Left lung (tissue), 10 donors: Measurements from ENCODE around the gene CEP162. TPM values are rescaled to one million over a fixed set of nuclear protein-coding genes. Genes with fewer than 3 reads are reported as not detected.

Experiments used
- ATAC-seq: fragments of 200-7000 bp; cut with Tn5 transposase; one replicate; pipeline ENCODE4 v1.9.1; 2020; ENCODE audit warnings: moderate library complexity
- DNase-seq, 4 donors: peaks; one replicate each; pipeline ENCODE4 v3.0.0-alpha.2; 2013 to 2020
- H3K27ac ChIP-seq, 2 donors: fragments of 200-600 bp; sonication (generic) in 1 of 2; one replicate each; pipeline versions ENCODE4 v1.5.0 to v1.8.0; 2020 to 2021
- H3K27me3 ChIP-seq, 2 donors: fragments of 200-600 bp; sonication (generic) in 1 of 2; one replicate each; pipeline versions ENCODE4 v1.5.0 to v1.8.0; 2020 to 2021
- H3K36me3 ChIP-seq, 2 donors: fragments of 200-600 bp; sonication (generic) in 1 of 2; one replicate each; pipeline versions ENCODE4 v1.5.0 to v1.8.0; 2020 to 2021
- H3K4me1 ChIP-seq, 2 donors: fragments of 200-600 bp; one replicate each; pipeline ENCODE4 v1.8.0; 2021
- H3K4me3 ChIP-seq, 2 donors: fragments of 200-600 bp; sonication (generic) in 1 of 2; one replicate each; pipeline versions ENCODE4 v1.5.0 to v1.8.0; 2020 to 2021; ENCODE audit warnings: mild to moderate bottlenecking in 1 of 2
- H3K9me3 ChIP-seq, 2 donors: fragments of 200-600 bp; sonication (generic) in 1 of 2; one replicate each; pipeline versions ENCODE4 v1.5.0 to v1.8.0; 2020 to 2021
- intact Hi-C, 2 donors: fragments of 100-400 bp; cut with DNase I; formaldehyde crosslinking; loops; one replicate each; pipeline versions ENCODE4 v1.11.2 to v1.14.2; 2022
- polyA plus RNA-seq, 6 donors: library from polyadenylated mRNA; unstranded; fragments of 120-200 nt; gene quantifications; one replicate each; pipeline ENCODE4 v1.2.1, GENCODE V29; 2013; ENCODE audit not compliant: insufficient read length in 6 of 6
- total RNA-seq, 2 donors: library from RNA; stranded (reverse); fragmentation: NEBNext Ultra II Directional; extraction: Animal tissue kit (Norgen Biotek cat#: 25700); gene quantifications; one replicate each; pipeline ENCODE4 v1.2.1, GENCODE V29; 2021
- TF ChIP-seq, protein P1 (sequence below), 2 donors: fragments of 200-600 bp; sonication (generic) in 1 of 2; IDR thresholded peaks; one replicate each; pipeline versions ENCODE4 v1.5.0 to v1.8.0; 2021; ENCODE audit warnings: antibody characterized with exemption in 2 of 2
- donor health status: DM: no; HTN: yes; CAD: no.
- donor health status: DM: no; HTN: no; CAD: no.

The CEP162 gene
- total and polyA plus RNA-seq, 8 donors: 9.7 to 26.4 (median 19.3) TPM

DNA sequence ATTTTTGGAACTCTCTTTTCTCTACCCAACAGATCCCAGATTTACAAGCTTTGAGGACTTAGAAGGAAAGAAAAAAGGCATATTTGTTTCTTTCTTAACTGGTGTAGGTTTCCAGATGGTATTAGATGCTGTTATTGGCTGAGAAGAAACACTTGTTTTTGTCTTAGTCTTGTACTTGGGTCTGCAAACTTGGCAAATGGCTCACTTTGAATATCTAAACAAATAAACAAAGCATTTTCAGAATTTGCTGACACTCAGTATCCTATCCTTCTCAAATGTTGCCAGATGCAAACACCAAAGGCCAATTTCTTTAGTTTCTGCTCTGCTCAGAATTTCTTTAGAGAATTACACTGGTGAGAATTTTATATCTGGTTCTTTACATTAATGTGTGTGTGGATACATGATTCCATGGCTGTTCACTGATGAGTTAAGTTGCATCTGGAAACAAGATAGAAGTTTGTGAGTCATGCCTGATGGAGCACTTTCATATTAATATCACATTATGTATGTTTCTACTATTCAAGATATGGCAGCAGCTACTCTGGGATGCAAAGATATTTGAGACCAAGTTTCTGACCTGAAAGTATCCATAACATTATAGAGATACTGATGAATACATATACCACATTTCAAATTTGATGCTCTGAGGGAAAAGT is 43.7 kb upstream of the CEP162 start:
- ATAC-seq: no peak
- Histone ChIP-seq H3K9me3 (no peaks in the 10 kb centered on the region), H3K27ac (no peak overlapping the region), H3K4me1 (no peaks in the 10 kb centered on the region), H3K36me3 (no peaks in the 10 kb centered on the region), H3K4me3 (no peak overlapping the region), H3K27me3 (no peaks in the 10 kb centered on the region)
- TF ChIP-seq, protein P1, sequence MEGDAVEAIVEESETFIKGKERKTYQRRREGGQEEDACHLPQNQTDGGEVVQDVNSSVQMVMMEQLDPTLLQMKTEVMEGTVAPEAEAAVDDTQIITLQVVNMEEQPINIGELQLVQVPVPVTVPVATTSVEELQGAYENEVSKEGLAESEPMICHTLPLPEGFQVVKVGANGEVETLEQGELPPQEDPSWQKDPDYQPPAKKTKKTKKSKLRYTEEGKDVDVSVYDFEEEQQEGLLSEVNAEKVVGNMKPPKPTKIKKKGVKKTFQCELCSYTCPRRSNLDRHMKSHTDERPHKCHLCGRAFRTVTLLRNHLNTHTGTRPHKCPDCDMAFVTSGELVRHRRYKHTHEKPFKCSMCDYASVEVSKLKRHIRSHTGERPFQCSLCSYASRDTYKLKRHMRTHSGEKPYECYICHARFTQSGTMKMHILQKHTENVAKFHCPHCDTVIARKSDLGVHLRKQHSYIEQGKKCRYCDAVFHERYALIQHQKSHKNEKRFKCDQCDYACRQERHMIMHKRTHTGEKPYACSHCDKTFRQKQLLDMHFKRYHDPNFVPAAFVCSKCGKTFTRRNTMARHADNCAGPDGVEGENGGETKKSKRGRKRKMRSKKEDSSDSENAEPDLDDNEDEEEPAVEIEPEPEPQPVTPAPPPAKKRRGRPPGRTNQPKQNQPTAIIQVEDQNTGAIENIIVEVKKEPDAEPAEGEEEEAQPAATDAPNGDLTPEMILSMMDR (IDR thresholded peaks at IDR 0.05): no peak
- intact Hi-C loops: no loop called here
- no peak for DNase-seq

DNA sequence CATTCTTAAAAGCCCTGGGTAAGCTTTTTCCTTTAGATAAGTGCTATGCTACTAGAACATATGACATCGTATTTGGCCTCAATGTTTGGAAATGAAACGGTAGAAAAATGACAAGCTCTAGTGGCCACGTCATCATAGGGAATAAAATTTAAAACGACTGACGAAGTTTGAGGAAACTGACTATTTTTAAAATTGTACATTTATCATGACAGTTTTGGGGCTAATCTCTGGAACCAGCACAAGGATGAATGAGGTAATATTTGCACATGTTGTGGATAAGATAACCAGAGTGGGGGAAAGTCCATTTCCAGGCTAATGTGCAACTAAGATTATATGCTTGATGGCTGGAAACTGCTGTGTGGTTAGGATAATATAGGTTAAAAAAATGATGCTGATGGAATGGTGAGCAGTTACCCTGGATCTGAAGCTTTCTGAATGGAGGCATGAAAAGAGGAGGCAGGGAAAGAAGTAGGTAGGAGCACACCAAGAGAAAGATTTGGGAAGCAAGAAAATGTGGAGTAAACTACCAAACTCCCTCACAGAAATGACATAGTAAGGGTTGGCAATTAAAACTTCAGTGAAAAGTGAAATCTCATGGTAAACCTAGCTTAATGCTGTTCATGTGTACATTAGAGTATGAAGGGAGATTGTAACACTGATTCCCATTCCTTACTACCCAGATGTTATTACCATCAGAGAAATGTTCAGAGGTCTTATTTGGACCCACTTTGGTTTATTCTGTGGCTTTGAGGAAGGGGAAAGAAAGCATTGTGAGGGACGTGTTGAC is 42.7 kb upstream of the CEP162 start:
- Histone ChIP-seq H3K9me3 (no peaks in the 10 kb centered on the region), H3K4me1 (no peaks in the 10 kb centered on the region), H3K27me3 (no peaks in the 10 kb centered on the region), H3K36me3 (no peaks in the 10 kb centered on the region), H3K4me3 (no peak overlapping the region), H3K27ac (no peak overlapping the region)
- intact Hi-C loops: no loop called here
- TF ChIP-seq, protein P1 (IDR thresholded peaks at IDR 0.05): no peak
- ATAC-seq (no peak), DNase-seq (no peak)

DNA sequence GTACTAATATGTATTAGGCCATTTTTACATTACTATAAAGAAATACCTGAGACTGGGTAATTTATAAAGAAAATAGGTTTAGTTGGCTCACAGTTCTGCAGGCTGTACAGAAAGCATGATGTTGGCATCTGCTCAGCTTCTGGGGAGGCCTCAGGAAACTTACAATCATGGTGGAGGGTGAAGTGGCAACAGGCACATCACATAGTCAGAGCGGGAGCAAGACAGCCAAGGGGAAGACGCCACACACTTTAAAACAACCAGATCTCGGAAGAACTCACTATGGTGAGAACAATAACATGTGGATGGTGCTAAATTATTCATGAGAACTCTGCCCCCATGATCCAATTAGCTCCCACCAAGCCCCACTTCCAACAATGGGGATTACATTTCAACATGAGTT is 41.3 kb upstream of the CEP162 start:
- TF ChIP-seq, protein P1 (IDR thresholded peaks at IDR 0.05): no peak
- DNase-seq: no peak
- Histone ChIP-seq H3K27ac (no peak overlapping the region), H3K36me3 (no peaks in the 10 kb centered on the region), H3K9me3 (no peaks in the 10 kb centered on the region), H3K27me3 (no peaks in the 10 kb centered on the region), H3K4me1 (no peaks in the 10 kb centered on the region), H3K4me3 (no peak overlapping the region)
- intact Hi-C loops: no loop called here
- ATAC-seq: no peak

DNA sequence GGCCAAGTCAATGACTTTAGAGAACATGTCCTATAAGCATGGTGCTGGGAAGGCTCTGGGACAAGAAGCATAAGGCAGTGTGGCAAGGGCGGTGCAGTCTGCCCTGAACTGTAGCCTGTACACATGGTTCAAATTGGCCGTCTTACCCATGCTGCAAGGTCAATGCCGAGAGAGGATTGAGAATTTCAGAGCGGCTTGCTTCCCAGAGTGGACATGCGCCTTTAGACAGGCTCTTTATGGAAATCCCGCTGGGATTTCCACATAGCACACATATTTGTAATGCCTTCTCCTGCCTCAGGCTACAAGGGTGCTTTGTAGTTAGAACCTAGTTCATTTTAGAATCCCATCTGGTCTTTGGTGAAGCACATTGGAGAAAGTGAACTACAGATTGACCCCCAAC is 36.1 kb upstream of the CEP162 start:
- no peak overlapping the region for H3K4me3 ChIP-seq
- H3K36me3 ChIP-seq: no peaks in the 10 kb centered on the region
- DNase-seq (no peak), ATAC-seq (no peak)
- no peaks in the 10 kb centered on the region for H3K9me3 ChIP-seq
- H3K27ac ChIP-seq: no peak overlapping the region
- no peaks in the 10 kb centered on the region for H3K27me3 ChIP-seq
- intact Hi-C loops: no loop called here
- TF ChIP-seq, protein P1 (IDR thresholded peaks at IDR 0.05): no peak
- no peaks in the 10 kb centered on the region for H3K4me1 ChIP-seq

DNA sequence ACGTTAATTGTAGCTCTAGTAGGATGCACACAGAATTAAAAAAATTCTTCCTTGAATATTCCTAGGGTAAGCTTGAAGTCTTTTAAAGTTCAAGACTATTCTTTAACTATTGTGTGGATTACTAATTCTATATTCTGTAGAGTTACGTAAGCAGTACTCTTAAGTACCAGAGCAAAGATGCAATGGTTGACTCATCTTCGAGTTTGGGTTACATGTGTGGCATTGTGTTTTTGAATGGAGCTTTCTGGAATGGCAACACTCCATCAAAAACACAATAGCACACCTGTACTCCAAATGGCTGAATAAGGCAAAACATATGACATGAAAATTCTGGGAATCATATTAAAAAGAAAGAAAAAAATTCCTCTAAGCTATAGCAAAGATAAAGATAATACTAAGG is 33.5 kb upstream of the CEP162 start:
- intact Hi-C loops: no loop called here
- no peaks in the 10 kb centered on the region for H3K9me3 ChIP-seq

More for the DNA sequence above, 33.5 kb upstream of the CEP162 start:
- Histone ChIP-seq H3K27me3 (no peaks in the 10 kb centered on the region), H3K4me1 (no peaks in the 10 kb centered on the region), H3K4me3 (no peak overlapping the region), H3K27ac (no peak overlapping the region), H3K36me3 (no peaks in the 10 kb centered on the region)
- ATAC-seq: no peak
- no peak for DNase-seq
- TF ChIP-seq, protein P1 (IDR thresholded peaks at IDR 0.05): no peak
